Activated CD8-positive, alpha-beta T cell treated with anti-CD3 and anti-CD28 coated beads, Interleukin-2, amount 10 ng/mL, durations not matched to agents 7 days and 5 days (primary cell): Measurements from ENCODE around the gene SCN3B. TPM values are rescaled to one million over a fixed set of nuclear protein-coding genes. Genes with fewer than 3 reads are reported as not detected.
"Not testable (repeated sequence)": the region's sequence is repeated elsewhere in the genome, so short reads cannot be mapped to it uniquely, and the experiment has no call there.

Source experiments
- ATAC-seq: fragments of 150-1000 bp; cut with Tn5 transposase; one replicate; pipeline ENCODE4 v1.10.0; 2021; ENCODE audit warnings: moderate library complexity
- CTCF ChIA-PET: fragments of 350-600 bp; sonication (Branson Sonifier 250); formaldehyde crosslinking; loops from one replicate; lab custom pipeline; 2021; ENCODE audit warnings: antibody characterized with exemption; lab: Charles Lee
- POLR2A ChIA-PET: fragments of 350-600 bp; sonication (Branson Sonifier 250); formaldehyde crosslinking; loops from one replicate; lab custom pipeline; 2021; ENCODE audit warnings: antibody characterized with exemption; lab: Charles Lee
- DNase-seq: peaks from one replicate; pipeline ENCODE4 v3.0.0-alpha.2; 2020
- H3K27ac Mint-ChIP-seq: one replicate; pipeline ENCODE4 v1.8.0; 2021; ENCODE audit warnings: mild to moderate bottlenecking, mixed read lengths
- H3K27me3 Mint-ChIP-seq: one replicate; pipeline ENCODE4 v1.8.0; 2021; ENCODE audit warnings: low read depth, mixed read lengths
- H3K36me3 Mint-ChIP-seq: one replicate; pipeline ENCODE4 v1.8.0; 2021; ENCODE audit warnings: low read depth, mixed read lengths
- H3K4me1 Mint-ChIP-seq: one replicate; pipeline ENCODE4 v1.8.0; 2021; ENCODE audit warnings: low read depth, mixed read lengths
- H3K4me3 Mint-ChIP-seq: one replicate; pipeline ENCODE4 v1.8.0; 2021; ENCODE audit warnings: mild to moderate bottlenecking, mixed read lengths
- H3K9me3 Mint-ChIP-seq: one replicate; pipeline ENCODE4 v1.8.0; 2022; ENCODE audit warnings: mixed read lengths; ENCODE audit not compliant: insufficient read depth
- total RNA-seq, 2 experiments: library from RNA; stranded (reverse); gene quantifications; one replicate each; pipeline ENCODE4 v1.2.3, GENCODE V29; 2021

Gene SCN3B
- total RNA-seq, 2 experiments from 2014 or later, result not detected

GRCh38 chr11:123683428-123684170, 29.2 kb upstream of the SCN3B start:
- Mint-ChIP-seq H3K27me3 (peaks cover 11% of the 10 kb centered on the region), H3K27ac (no peak overlapping the region), H3K36me3 (no peaks in the 10 kb centered on the region), H3K4me1 (peaks cover 9% of the 10 kb centered on the region), H3K4me3 (no peak overlapping the region), H3K9me3 (no peaks in the 10 kb centered on the region)
- ChIA-PET CTCF (no interaction called here), POLR2A (no interaction called here)
- no peak for ATAC-seq
- DNase-seq, result no peak

- ChIA-PET POLR2A (no interaction called here), CTCF (no interaction called here)
- Mint-ChIP-seq H3K27me3 (peaks cover 11% of the 10 kb centered on the region), H3K4me1 (peaks cover 9% of the 10 kb centered on the region), H3K27ac (no peak overlapping the region), H3K4me3 (no peak overlapping the region), H3K36me3 (no peaks in the 10 kb centered on the region), H3K9me3 (no peaks in the 10 kb centered on the region)
- DNase-seq, result no peak
- ATAC-seq, result no peak
These were observed 28.4 kb upstream of the SCN3B start for GRCh38 chr11:123682696-123683410.

- no peak overlapping the region for H3K4me3 Mint-ChIP-seq
- POLR2A ChIA-PET, result interaction anchor here (0.7 kb wide), 1 partner anchor 21 kb away, joined by 3 read pairs; no protein-coding TSS in a partner anchor
- peak; percentile 86 for ATAC-seq
- H3K4me1 Mint-ChIP-seq, result peaks cover 9% of the 10 kb centered on the region
- no peak for DNase-seq
- H3K27ac Mint-ChIP-seq, result no peak overlapping the region
- H3K36me3 Mint-ChIP-seq, result no peaks in the 10 kb centered on the region
- no peaks in the 10 kb centered on the region for H3K9me3 Mint-ChIP-seq
- peaks cover 13% of the 10 kb centered on the region for H3K27me3 Mint-ChIP-seq
- CTCF ChIA-PET, result interaction anchor here (1.2 kb wide), 2 partner anchors 10 to 30 kb away, joined by 4 to 5 read pairs; no protein-coding TSS in a partner anchor
These were observed 26.6 kb upstream of the SCN3B start for GRCh38 chr11:123681030-123681429.

DNA sequence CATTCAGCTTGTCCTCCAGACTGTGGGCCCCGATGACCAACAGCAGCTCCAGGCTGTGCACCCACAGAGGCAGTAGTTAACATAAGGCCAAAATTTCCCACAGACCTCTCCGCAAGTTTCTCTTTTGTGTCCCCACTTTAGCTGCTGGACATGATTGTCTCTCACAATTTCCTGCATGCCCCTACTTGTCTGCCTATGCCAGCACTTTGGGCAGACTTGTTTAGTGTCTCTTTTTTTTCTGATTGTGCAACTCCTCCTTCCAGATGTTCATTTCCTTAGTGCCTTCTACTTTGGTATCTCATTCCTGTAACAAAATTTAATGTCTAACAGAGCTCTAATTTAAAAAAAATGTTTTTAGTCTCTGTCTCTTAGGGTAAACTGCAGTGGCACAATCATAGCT, 23.8 kb upstream of the SCN3B start:
- ATAC-seq, result no peak
- Mint-ChIP-seq H3K27me3 (peaks cover 2% of the 10 kb centered on the region), H3K4me1 (peaks cover 9% of the 10 kb centered on the region), H3K36me3 (no peaks in the 10 kb centered on the region), H3K9me3 (no peaks in the 10 kb centered on the region), H3K27ac (no peak overlapping the region), H3K4me3 (no peak overlapping the region)
- ChIA-PET POLR2A (no interaction called here), CTCF (interaction anchor here (0.9 kb wide), 1 partner anchor 29 kb away, joined by 4 read pairs; no protein-coding TSS in a partner anchor)
- DNase-seq, result no peak

- Mint-ChIP-seq H3K4me1 (peaks cover 9% of the 10 kb centered on the region), H3K9me3 (no peaks in the 10 kb centered on the region), H3K4me3 (no peak overlapping the region), H3K36me3 (no peaks in the 10 kb centered on the region), H3K27ac (no peak overlapping the region), H3K27me3 (peaks cover 2% of the 10 kb centered on the region)
- no peak for DNase-seq
- ChIA-PET CTCF (interaction anchor here (0.9 kb wide), 1 partner anchor 30 kb away, joined by 4 read pairs; no protein-coding TSS in a partner anchor), POLR2A (no interaction called here)
- no peak for ATAC-seq
These were observed 23.1 kb upstream of the SCN3B start for GRCh38 chr11:123677510-123677909.

DNA sequence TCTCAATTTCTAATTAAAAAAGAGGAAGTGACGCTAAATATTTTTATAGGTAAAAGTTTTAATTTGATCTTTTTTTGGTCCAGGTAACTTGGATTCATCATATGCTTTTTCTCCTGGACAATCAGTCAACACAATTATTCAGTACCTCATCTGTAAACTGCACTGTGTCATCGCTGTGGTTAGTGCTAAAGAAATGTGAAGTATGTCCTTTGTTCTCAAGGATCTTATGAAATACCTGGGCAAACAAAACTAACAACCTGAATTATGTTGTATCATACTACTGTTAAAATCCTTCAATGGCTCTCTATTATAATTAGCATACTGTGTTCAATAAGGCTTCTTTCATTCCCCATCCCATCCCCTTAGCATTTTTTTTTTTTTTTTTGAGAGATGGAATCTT, 19.9 kb upstream of the SCN3B start:
- no peak overlapping the region for H3K27ac Mint-ChIP-seq

GRCh38 chr11:123672568-123672967, 18.1 kb upstream of the SCN3B start:
- Mint-ChIP-seq H3K27ac (no peak overlapping the region), H3K9me3 (no peaks in the 10 kb centered on the region), H3K27me3 (peaks cover 2% of the 10 kb centered on the region), H3K4me1 (no peaks in the 10 kb centered on the region), H3K4me3 (no peak overlapping the region), H3K36me3 (no peaks in the 10 kb centered on the region)
- no peak for ATAC-seq
- ChIA-PET CTCF (interaction anchor here (1.3 kb wide), 1 partner anchor 35 kb away, joined by 3 read pairs; no protein-coding TSS in a partner anchor), POLR2A (no interaction called here)
- DNase-seq, result no peak

More for the DNA sequence above, 19.9 kb upstream of the SCN3B start:
- ATAC-seq (no peak), DNase-seq (no peak)
- Mint-ChIP-seq H3K36me3 (no peaks in the 10 kb centered on the region), H3K4me1 (no peaks in the 10 kb centered on the region), H3K27me3 (peaks cover 2% of the 10 kb centered on the region), H3K4me3 (no peak overlapping the region), H3K9me3 (no peaks in the 10 kb centered on the region)
- CTCF ChIA-PET, result interaction anchor here (1.4 kb wide), 1 partner anchor 38 kb away, joined by 3 read pairs; no protein-coding TSS in a partner anchor
- POLR2A ChIA-PET, result no interaction called here

- ChIA-PET CTCF (interaction anchor here (0.5 to 1.6 kb wide), 4 partner anchors 10 to 36 kb away, joined by 3 to 4 read pairs (median 4); no protein-coding TSS in a partner anchor), POLR2A (no interaction called here)
- H3K36me3 Mint-ChIP-seq, result no peaks in the 10 kb centered on the region
- ATAC-seq (no peak), DNase-seq (no peak)
- H3K9me3 Mint-ChIP-seq, result no peaks in the 10 kb centered on the region
- no peak overlapping the region for H3K4me3 Mint-ChIP-seq
- H3K27me3 Mint-ChIP-seq, result peaks cover under 1% of the 10 kb centered on the region
- no peak overlapping the region for H3K27ac Mint-ChIP-seq
- no peaks in the 10 kb centered on the region for H3K4me1 Mint-ChIP-seq
These were observed 17.1 kb upstream of the SCN3B start for GRCh38 chr11:123671534-123671933.

GRCh38 chr11:123670081-123670480, 15.7 kb upstream of the SCN3B start:
- POLR2A ChIA-PET, result no interaction called here

DNA sequence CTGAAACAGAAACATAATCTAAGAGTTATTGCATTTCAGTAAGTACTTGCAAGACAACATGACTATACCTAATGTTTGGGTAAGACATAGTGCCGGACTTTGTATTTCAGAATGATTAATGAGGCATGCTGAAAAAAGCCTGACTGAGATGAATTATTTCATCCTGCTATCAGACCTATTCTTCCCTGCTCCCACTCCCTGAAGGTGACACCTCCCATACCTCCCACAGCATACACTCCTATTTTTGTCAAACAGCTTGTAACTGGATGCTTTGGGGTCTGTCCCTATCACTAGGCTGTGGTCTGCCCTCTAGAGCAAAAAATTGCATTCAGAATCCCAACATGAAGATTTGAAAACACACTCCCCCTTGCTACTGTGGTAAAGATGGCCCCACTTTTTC, 10.9 kb upstream of the SCN3B start:
- no peak for ATAC-seq
- POLR2A ChIA-PET, result no interaction called here
- Mint-ChIP-seq H3K4me3 (no peak overlapping the region), H3K36me3 (peaks cover under 1% of the 10 kb centered on the region), H3K4me1 (peaks cover 2% of the 10 kb centered on the region), H3K27ac (no peak overlapping the region), H3K27me3 (peaks cover 3% of the 10 kb centered on the region), H3K9me3 (no peaks in the 10 kb centered on the region)
- CTCF ChIA-PET, result interaction anchor here (1.3 kb wide), 2 partner anchors 20 to 42 kb away, joined by 3 read pairs; no protein-coding TSS in a partner anchor
- DNase-seq, result no peak

More at GRCh38 chr11:123670081-123670480, 15.7 kb upstream of the SCN3B start:
- DNase-seq (no peak), ATAC-seq (no peak)
- no peaks in the 10 kb centered on the region for H3K9me3 Mint-ChIP-seq
- CTCF ChIA-PET, result no interaction called here
- H3K4me3 Mint-ChIP-seq, result no peak overlapping the region
- H3K36me3 Mint-ChIP-seq, result no peaks in the 10 kb centered on the region
- no peak overlapping the region for H3K27ac Mint-ChIP-seq
- H3K4me1 Mint-ChIP-seq, result no peaks in the 10 kb centered on the region
- no peaks in the 10 kb centered on the region for H3K27me3 Mint-ChIP-seq

DNA sequence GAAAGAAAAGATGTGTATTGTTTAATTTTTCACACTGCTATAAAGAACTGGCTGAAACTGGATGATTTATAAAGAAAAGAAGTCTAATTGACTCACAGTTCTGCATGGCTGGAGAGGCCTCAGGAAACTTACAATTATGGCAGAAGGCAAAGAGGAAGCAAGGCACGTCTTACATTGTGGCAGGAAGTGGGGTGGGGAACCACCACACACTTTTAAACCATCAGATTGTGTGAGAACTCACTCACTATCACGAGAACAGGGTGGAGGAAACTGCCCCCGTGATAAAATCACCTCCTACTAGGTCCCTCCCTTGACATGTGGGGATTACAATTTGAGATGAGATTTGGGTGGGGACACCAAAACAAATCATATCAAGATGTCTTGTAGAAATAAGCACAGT, 5.5 kb upstream of the SCN3B start:
- Mint-ChIP-seq H3K36me3 (peaks cover 11% of the 10 kb centered on the region), H3K27me3 (peaks cover 14% of the 10 kb centered on the region), H3K9me3 (peaks cover 11% of the 10 kb centered on the region), H3K4me1 (peaks cover 17% of the 10 kb centered on the region), H3K27ac (peak overlapping the region; percentile 43)
- CTCF ChIA-PET, H3K4me3 Mint-ChIP-seq, POLR2A ChIA-PET: not testable (repeated sequence)
- DNase-seq, result peak; percentile 77
- ATAC-seq, result peak; percentile 65

DNA sequence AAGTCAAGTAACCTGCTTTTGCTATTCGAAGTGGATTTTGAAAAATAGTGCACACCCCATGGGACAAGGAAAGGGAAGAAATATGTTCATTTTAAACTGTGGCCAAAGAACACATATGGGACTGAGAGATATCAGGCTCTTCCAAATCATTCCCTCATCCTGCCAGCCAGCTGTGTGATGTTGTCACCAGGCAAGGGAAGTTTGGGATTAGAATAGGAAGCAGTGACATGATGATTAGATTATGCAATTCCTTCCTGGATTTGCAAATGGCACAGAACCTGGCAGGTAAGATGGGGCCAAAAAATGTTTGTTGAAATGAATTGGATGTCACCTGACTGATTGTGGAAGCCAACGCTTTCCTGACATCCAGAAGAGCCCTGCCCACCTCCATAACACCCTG, 4.9 kb upstream of the SCN3B start:
- no peak for ATAC-seq
- CTCF ChIA-PET, result no interaction called here
- POLR2A ChIA-PET, result no interaction called here

More for the DNA sequence above, 4.9 kb upstream of the SCN3B start:
- Mint-ChIP-seq H3K27me3 (peaks cover 18% of the 10 kb centered on the region), H3K27ac (no peak overlapping the region), H3K4me1 (peaks cover 17% of the 10 kb centered on the region), H3K9me3 (peaks cover 11% of the 10 kb centered on the region), H3K4me3 (no peak overlapping the region), H3K36me3 (peaks cover 11% of the 10 kb centered on the region)
- DNase-seq, result no peak
